Colon (tissue), 2 donors: Measurements from ENCODE around the gene TM7SF2.

ENCODE experiments used
- FAIRE-seq: peaks from 2 replicates; lab custom pipeline; 2012; peaks lifted over from hg19 to GRCh38; lab: Jason Lieb, UNC
- donor health status: control.
- donor health status: control.

The TM7SF2 gene

DNA sequence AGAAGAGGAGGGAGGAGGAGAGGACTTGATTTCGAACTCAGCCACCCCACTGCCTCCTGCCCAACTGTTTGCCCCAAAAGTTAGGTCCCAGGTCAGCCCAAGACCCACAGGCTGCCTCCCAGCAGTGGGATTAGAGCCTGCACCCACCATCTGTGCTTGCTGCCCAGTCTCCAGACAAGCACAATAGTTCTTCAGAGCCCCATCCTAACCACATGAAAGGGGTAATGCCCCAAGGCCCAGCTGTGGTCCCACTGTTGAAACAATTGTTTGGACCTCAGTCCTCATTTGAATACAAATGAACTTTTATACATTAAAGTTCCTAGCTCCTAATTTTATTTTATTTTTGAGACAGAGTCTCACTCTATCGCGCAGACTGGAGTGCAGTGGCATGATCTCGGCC, 21.0 kb upstream of the TM7SF2 start:
- FAIRE-seq, result no peak

DNA sequence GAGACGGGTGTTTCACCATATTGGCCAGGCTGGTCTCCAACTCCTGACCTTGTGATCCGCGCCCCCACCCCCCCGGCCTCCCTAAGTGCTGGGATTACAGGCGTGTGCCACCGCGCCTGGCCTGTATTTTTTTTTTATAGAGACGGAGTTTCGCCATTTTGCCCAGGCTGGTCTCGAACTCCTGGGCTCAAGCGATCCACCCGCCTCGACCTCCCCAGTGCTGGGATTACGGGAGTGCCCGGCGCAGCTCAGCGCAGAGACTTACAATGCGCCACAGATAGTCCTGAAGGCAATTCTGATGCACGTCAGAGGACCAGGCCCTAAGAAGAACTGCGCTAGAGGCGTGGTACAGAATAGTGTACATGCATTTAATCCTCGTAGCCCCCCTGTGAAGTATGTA, 16.2 kb upstream of the TM7SF2 start:
- no peak for FAIRE-seq

DNA sequence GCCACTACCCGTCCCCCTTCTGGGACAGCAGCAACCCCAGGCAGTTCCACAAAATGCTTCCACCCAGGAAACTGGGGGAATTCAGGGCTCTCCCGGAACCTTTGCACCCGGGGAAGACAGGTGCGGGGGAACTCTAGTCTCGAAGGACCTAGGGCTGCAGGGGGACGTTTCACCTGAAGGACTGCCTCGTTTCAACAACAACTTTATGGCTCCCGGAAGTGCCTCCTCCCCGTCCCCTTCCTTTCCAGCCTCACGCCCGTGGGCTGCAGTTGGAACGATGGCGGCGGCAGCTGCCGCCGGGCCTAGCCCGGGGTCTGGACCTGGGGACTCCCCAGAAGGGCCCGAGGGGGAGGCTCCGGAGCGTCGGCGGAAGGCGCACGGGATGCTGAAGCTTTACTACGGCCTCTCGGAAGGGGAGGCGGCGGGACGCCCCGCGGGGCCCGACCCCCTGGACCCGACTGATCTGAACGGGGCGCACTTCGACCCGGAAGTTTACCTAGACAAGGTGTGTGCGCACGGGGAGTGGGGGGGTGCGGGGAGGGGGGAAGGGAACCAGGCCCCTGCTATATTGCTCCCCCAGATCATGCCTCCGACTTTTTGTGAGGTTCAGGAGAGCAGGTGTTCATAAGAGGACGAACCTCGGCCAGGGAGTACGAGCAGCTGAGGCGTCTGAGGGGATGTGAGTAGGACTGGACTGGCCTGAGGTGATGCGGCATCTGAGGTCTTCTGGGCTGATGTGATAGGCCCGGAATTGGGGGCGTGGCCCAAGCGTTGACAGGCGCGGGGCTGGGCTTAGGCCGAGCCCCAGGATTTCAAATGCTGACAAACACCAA, 15.5 kb upstream of the TM7SF2 start, which contains the start of gene VPS51:
Gene VPS51 (plus strand): TSS at position 241 of the 833 bp plus-strand sequence. CDS start 37 bp downstream, at position 278.
- FAIRE-seq, result no peak

DNA sequence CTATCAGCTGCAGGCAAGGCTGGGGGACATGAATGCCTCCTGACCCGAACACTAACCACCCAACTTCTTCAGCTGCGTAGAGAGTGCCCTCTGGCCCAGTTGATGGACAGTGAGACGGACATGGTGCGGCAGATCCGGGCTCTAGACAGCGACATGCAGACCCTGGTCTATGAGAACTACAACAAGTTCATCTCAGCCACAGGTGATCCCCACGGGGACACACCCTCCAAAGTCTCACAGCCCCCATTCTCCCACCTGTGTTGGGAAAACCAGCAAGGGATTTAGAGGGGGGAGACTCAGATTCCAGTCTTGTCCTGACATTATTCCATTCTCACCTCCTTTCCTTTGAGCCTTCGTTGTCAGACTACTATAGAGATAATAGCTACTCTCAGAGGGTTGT, 14.7 kb upstream of the TM7SF2 start:
- FAIRE-seq, result no peak

- FAIRE-seq, result no peak
Observed at GRCh38 chr11:65100674-65101350, 10.9 kb upstream of the TM7SF2 start.

- FAIRE-seq, result no peak
Observed at GRCh38 chr11:65102142-65103095, 9.3 kb upstream of the TM7SF2 start.

GRCh38 chr11:65103476-65103875, 8.2 kb upstream of the TM7SF2 start:
- no peak for FAIRE-seq

- no peak for FAIRE-seq
Observed at GRCh38 chr11:65104628-65105027, 7.0 kb upstream of the TM7SF2 start.

DNA sequence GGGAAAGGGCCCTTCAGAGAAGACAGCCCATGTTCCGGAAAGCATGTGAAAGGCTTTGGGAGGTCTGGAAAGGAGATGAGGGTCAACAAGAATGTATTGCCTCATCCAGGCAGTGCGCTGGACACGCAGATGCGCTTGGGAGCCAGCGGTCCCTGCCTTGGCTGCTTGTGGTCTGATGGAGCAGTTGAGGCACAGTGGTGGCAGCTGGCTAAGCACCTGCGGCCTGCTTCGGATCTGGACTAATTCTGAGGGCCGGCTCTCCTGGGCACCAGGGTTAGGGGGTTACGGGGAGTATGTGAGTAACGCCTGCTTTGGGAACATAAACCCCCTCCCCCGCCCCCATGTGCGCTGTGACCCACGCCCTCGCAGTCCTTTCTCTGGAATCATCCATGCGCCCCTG, 4.6 kb upstream of the TM7SF2 start:
- FAIRE-seq, result no peak

GRCh38 chr11:65107751-65108468, 3.8 kb upstream of the TM7SF2 start:
- FAIRE-seq, result no peak

GRCh38 chr11:65108469-65109123, 3.1 kb upstream of the TM7SF2 start:
- FAIRE-seq, result no peak

DNA sequence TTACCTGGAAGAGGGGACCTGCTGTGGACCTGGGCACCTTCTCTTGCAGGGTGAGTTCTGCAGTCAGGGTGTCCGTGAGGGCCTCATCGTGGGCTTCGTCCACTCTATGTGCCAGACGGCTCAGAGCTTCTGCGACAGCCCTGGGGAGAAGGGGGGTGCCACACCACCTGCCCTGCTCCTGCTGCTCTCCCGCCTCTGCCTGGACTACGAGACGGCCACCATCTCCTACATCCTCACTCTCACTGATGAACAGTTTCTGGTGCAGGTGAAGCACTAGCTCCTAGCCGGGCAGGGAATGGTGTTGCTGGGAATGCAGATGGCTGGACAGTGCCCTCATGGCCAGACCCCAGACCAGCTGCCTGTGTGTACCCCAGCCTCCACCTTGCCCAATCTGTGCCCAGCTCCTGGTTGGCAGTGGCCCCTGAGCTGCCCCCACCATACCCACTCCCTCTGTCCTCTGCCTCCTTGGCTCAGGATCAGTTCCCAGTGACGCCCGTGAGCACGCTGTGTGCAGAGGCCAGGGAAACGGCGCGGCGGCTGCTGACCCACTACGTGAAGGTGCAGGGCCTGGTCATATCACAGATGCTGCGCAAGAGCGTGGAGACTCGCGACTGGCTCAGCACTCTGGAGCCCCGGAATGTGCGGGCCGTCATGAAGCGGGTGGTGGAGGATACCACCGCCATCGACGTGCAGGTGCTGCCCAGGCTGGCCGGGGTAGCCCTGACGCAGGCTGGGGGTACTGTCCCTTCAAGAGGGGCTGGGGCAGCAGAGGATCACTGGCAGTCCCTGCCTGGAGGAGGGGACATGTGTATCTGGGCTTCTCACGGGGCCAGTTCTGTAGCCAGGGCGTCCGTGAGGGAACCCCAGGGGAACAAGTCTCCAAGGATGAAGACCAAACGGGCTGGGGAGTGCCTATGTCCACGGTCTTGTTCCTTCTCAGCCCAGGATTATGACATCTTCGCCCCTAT, 2.2 kb upstream of the TM7SF2 start:
- FAIRE-seq, result no peak

DNA sequence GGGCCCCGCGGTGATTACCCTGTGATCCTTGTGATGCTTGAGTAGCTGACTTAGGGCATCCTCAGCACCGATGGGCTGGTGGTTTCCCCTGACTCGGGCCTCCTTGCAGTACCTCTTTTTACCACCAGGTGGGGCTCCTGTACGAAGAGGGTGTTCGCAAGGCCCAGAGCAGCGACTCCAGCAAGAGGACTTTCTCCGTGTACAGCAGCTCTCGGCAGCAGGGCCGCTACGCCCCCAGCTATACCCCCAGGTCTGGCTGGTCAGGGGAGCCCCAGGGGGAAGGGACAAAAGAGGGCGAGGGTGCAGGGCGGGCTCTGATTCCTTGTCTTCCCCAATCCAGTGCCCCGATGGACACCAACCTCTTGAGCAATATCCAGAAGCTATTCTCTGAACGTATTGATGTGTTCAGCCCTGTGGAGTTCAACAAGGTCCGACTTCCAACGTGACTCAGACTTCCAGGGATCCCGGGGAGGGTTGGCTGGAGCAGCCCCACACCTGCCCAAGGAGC, 1.3 kb upstream of the TM7SF2 start:
- no peak for FAIRE-seq

GRCh38 chr11:65111159-65111743, 421 bp upstream of the TM7SF2 start:
- FAIRE-seq, result no peak

GRCh38 chr11:65112546-65113360, 1.1 kb downstream of the TM7SF2 start:
- no peak for FAIRE-seq

- no peak for FAIRE-seq
Observed at GRCh38 chr11:65113361-65113756, 1.7 kb downstream of the TM7SF2 start.

GRCh38 chr11:65113839-65114238, 2.2 kb downstream of the TM7SF2 start:
- FAIRE-seq, result no peak

DNA sequence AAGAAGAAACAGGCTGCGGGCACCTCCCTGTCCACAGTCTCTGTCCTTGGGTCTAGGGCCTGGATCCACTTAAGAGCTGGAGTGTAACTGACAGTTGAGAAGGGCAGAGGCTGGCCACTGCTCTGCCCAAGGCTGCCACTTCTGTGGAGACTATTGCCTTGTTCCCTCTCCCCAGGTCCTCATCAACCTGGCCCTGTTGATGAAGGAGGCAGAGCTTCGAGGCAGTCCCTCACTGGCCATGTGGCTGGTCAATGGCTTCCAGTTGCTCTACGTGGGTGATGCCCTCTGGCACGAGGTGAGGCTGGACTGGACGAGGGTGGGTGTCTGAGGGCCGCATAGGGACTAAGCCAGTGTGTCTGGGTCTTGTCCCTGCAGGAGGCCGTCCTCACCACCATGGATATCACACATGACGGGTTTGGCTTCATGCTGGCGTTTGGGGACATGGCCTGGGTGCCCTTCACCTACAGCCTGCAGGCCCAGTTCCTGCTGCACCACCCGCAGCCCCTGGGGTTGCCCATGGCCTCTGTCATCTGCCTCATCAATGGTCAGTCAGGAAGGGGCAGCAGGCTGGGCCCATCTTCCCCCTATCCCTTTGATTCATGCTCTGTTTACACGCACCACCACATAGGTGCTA, 3.0 kb downstream of the TM7SF2 start:
- no peak for FAIRE-seq
